UCSD-AML1 (cell line): ENCODE data around the gene SMYD3.

ENCODE experiments used
- DNase-seq: peaks from one replicate; lab custom pipeline; 2025; ENCODE audit not compliant: unreplicated experiment; lab: John Stamatoyannopoulos, UW

Gene SMYD3

DNA sequence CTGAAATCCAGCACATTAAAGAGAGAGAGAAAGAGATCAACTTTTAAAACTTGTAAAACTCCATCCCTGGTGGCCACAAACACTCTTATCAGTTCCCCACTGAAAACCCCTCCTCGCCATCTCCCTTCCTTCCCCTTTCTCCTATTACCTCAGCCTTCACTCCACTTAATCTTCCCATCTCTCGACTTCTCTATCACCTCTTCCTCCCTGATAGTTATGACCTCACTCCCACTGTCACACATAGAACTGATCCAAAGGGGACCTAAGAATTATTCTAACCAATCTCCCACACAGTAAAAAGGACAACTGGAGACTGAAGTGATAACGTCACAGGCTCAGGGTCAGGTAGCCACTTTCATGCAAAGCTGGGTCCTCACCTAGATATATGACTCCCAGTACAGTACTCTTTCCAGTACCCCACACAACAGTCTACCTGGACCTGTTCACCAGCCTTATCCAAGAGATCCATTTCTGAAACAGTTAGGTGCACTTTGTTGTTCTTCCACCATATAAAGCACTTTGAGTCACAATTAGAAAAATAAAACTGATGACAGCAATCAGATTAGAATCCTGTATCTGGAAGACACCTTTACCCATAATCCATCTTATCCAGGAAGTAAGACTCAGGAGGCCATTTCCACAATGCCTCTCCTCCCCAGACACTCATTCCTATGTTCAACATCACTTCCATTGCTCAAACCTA, 324.8 kb downstream of the SMYD3 start:
- peak; percentile 25 for DNase-seq

DNA sequence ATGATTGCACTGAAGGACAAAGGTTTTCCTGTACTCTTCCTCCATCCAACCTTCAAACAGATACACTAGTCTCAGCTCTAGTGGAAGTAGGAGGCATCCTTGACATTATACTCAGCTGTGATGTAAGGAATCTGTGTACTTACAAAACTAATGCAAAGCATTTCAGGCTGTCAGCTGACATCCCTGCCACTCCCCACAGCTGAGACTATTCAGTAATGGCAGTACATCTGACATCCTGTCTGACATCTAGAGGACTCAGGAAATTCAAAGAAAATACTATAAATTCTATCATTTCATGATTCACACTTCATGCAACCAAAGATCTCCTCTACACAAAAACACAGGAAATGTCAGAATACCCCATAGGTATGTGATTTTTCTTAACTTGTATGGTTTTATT, 325.8 kb downstream of the SMYD3 start:
- DNase-seq: no peak

DNA sequence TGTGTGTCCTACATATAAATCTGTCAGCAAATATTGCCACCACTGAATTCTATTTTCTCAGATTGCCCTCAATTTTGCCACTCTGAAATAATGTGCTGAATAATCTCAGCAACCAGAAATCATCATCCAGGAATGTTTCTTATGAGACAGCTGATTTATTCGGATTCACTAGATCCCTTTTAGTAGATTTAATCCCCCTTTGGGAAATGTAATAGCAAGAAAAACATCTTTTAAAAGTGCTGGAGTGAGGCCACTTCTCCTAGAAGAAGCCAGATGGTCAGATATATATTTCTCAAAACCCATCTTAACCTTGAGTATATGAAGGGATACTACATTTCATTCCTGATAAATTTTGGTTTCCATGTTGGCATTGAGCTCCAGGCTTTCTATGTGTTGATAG, 327.7 kb downstream of the SMYD3 start:
- no peak for DNase-seq

DNA sequence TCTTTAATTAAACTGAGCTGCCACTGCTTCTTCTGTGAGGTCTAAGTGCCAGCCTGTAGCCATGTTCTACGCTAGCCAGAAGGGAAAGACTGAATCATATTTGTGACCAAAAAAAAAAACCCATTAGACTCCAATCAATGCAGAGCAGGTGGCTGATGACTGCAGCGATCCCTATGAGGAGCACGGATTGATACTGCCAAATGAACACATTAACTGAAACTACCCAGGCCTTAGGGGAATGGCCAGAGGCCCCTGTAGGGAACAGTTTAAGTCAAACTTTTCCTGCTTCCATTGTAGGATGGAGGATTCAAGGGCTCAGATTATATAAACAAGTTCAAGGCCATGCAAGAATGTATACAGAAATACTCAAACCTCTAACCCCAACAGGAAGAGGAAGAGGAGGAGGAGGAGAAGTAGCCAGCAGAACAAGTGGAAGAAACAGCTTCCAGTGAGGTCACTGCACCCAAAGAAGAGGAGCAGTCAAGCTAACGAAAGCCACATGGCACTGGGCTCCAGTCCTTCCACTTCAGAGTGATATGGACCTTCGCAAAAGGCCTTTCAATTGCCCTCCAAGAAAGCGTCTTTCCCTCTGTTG, 328.3 kb downstream of the SMYD3 start:
- no peak for DNase-seq

DNA sequence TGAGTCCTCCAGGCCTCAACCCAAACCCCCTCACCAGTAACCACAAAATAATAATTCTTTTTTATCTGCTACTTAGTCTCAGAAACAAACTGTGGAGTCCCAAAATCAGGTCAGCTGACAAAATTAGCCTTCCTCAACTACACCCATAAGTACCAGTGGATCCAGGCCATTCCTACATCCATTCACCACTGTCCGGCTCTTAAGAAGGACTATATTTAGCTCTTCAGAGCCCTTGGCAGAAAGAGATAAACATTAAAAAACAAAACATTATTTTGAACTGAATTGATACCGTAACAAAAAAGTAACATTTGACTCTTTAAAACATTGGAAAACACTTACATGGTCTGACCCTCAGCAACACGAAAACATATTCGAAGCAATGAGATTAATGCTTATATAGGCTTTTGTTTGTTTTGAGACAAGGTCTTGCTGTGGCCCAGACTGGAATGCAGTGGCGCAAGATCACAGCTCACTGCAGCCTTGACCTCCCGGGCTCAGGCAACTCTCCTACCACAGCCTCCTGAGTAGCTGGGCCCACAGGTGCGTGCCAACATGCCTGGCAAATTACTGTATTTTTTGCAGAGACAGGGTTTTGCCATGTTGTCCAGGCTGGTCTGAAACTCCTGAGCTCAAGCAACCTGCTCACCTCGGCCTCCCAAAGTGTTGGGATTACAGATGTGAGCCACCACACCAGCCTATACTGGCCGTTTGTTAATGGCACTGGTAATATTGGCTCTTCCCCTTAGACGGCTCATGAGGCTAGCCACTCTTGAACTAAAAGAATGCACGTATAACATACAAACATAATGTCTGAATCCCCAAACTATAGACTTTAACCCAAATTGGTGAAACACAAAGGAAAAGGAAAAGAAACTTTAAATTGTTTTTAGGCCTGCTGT, 330.7 kb downstream of the SMYD3 start:
- DNase-seq: no peak

DNA sequence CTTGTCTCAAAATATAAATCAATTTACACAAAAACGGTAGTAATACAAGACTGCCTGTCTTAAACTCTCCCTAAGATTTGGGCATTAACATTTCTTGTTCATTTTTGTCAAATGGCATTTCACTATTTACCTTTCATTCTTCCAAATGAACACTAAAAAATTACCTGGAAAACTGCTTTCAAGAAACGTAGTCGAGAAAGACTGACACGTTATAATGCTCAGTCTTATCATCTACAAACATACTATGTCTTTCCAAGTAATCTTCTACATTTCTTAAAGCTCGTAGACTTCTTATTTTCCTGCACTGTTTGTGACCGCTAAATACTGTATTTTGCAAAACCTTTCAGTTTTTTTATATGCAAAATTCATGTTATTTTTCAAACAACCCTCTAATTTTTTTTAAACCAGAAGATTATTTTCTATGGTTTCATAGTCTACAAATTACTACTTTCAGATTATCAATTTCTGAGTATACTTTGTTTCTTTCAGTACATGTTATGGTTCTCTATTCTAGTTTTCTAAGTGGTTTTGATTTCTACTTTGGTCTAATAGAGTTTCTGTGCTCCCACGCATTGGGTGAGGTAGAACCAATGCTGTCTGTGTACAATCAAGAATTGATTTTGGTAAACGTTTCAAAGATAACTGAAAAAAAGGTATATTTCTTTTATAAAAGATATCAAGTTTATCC, 336.4 kb downstream of the SMYD3 start:
- DNase-seq: no peak

DNA sequence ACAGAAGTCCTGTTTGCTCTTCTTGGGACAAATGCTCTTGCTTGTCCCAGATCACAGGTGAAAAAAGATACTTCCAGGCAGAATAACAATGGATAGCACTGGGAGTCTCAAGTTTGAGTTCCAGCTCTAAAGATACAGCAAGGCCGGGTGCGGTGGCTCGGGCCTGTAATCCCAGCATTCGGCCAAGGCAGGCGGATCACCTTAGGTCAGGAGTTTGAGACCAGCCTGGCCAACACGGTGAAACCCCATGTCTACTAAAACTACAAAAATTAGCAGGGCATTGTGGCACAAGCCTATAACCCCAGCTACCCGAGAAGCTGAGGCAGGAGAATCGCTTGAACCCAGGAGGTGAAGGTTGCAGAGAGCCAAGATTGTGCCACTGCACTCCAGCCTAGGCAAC, 337.6 kb downstream of the SMYD3 start:
- DNase-seq: no peak

DNA sequence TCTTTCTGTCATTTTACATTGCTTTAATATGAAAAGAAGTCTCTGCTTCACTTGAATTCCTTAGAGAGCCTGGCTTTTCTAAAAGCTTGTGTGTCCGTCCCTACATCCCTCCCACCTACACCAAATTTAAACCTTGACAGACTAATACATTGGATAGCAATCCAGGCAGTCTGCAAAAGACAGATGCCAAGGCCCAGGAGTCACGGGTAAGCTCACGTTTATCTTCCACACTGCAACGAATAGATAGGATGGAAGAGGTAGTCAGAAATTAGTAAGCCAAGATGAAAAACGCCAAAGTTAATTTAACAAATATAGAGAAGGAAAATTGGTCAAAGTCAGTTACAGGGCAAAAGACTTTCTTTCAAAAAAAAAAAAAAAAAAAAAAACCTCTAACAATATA, 338.1 kb downstream of the SMYD3 start:
- no peak for DNase-seq

DNA sequence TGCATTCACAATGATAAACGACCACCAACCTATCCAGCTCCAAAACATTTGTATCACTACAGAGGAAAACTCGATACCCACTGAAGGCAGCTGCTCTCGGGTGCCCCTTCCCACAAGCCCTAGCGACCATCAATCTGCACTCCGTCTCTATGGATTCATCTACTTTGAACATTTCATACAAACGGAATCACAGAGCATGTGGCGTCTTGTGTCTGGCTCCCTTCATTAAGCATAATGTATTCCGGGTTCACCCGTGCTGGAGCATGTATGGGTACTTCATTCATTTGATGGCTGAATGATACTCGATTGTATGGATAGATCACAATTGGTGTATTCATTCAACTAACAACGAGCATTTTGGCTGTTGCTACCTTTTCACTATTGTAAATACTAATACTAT, 340.2 kb downstream of the SMYD3 start:
- no peak for DNase-seq

DNA sequence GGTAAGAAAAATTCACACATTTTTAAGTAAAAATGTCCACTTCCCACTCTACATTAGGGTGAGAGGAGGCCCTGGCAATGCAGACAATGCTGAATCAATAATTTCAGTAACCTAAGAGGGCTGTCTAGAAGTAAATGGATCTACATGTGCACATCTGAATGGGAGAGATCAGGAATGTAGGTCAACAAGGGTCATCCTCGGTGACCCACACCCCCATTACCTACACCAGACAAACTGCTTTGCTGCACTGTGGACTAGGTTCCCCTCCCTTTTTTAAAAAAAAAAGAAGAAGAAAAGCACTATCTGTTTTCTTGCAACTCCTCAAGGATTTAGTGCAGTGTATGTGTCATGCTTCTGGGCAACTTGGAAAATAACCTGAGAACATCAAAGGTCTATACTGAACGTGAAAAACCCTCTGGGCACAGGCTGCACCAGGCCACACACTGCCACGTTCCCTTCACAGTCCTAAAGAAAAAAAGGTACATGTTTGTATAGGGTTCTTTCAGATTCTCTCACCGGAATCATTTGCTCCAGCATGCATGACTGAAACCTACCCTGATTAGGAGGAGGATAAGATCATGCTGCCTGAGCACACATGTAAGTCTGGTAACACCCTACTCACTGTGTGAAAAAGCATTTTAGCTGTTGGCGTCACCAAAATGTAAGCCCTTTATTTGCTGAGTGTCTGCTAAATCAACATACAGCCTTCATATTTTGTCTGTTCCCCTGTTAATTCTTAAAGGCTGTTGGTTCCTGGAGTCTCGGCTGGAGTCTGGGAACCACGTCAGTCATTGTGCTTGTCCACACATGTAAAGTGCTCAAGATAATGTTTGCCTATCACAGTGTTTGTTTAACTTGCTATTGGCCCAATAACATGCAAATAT, 341.0 kb downstream of the SMYD3 start:
- DNase-seq: no peak

DNA sequence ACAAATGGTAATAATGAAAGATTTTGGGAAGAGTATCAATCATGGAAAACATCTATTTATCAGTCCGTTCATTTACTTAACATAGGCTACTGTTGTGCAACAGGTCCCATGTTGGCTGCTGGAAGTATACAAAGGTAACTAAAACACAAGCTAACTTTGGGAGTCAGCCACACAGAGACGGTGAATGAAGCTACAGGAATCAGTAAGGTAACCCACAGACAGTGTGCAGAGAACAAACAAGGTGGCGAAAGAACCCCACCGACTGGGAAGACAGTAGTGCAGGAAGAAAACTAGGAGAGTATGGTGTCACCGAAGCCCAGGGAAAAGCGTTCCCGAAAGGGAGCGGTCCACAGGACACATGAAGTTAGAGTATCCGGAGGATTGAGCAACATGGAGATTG, 342.3 kb downstream of the SMYD3 start:
- DNase-seq: no peak

DNA sequence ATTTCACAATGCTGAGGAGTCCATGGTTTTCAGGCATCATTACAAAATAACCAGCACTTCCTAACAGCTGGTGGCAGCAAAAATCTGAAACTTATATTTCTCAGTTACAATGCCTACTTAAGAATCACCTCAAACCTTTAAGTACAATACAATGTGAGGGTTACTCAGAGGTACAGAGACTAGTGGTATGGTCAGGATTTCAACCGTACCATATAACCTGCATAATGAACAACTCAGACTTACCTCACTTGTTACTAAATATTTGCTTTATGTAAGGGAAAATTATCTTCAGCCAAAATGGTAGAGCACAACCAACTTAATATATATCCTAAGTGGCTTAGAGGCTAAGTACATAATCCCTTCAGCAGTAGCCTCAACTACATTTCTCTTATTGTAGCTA, 344.5 kb downstream of the SMYD3 start:
- no peak for DNase-seq

DNA sequence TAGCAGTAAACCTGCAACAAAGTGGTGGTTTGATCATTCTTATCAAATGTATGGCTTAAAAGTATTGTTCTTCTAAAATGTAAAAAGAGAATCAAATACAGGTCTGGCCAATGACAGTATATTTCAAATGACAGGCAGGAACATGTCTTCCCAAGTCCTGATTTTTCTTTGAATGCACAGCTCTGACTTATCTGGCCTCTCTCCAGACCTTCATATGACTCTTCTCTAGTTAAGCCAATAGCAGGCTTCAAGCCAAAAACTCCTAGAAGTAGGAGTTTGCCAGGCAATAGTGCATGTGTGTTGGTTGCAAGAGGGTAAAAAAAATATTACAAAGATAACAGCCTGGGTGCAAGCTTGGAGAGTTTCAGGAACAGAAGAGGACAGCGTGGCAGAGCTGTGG, 345.5 kb downstream of the SMYD3 start:
- no peak for DNase-seq

DNA sequence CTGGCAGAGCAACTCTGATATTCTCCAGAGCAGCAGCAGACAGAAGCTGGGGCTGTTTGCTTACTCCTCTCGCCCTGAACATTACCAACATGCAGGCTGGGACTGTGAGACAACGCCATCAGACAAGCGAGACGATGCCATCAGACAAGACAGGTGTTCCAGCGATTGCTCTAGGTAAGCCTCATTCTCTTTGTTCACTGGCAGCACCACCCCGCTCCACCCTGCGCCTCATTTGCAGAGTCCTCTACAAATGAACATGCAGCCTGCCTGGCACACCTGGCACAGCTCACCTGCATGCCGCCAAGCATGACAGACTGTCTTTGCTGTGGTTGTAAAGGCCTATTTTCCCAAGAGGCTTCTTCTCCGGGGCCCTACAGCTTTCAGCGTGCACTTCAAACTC, 346.2 kb downstream of the SMYD3 start:
- no peak for DNase-seq

DNA sequence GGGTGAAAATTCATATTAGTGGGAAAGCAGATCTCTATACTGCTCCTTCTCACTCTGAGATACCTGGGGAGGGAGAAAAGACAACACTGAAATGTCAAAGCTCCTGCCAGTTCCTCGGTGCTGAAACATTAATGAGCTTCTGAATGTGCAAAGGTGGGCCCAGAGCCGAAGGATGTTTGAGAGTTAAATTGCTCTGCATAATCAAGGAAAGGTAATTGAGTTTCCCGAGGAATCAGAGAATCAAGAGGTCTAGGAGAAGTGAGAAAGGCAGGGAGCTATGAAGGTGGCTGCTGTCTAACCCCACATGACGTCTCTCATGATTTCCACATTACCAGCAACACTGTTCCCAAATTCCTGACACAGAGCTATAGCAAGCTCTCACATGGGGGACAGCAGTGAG, 346.7 kb downstream of the SMYD3 start:
- no peak for DNase-seq

DNA sequence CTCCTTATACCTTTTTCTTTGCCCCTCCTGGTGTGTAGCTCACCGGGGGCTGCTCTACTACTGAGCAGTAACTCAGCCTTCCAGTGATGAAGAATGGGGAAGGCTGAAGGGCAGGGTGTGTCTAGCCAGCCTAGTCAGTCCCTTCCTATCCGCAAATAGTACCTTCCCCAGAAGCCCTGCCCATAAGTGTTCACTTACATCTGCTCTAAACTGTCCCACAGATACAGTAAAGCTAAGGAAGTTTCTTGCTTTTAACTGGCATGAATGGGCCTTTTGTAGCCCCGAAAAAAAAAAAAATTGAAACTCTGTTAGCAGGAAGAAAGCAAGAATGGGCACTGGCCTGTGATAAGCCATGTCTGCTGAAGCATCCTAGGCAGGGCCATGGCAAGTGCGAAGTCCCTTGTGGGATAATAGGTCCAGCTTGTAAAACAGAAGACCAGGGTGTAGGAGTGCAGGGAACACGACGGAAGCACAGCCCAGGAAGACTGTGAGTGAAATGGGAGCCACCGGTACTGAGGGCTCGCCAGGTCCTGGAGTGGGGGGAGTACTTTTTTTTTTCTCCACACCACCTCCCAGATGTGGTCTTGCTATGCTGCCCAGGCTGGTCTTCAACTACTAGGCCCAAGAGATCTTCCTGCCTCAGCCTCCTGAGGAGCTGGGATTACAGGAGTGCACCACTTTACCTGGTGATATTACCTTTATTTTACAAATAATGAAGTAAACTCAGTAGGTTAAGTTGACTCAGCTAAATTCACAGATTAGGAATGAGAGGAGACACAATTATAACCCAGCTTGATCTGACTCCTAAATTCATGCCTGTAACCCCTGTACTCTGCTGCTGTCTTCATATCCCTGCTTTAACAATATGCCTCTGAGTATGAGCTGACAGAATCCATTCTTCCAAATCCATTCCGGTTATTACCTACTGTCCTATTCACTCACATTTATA, 347.5 kb downstream of the SMYD3 start:
- DNase-seq: no peak

DNA sequence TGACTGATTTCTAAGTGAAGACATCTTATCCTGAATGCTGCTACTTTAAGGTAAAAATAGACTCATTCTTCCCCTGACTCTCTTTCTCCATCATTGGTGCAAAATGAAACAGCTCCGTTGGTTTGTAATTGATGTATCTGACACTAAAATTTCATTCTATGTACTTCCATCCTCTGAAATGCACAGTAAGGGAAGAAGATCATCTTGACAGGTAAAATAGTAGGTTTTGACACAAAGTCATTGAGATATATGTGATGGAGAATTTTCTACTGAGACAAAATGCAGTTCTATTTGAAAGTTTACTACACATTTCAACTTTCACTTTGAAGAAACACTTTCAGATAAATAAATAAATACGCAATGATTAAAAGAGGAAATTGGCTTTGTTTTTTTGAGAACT, 348.9 kb downstream of the SMYD3 start:
- DNase-seq: no peak

DNA sequence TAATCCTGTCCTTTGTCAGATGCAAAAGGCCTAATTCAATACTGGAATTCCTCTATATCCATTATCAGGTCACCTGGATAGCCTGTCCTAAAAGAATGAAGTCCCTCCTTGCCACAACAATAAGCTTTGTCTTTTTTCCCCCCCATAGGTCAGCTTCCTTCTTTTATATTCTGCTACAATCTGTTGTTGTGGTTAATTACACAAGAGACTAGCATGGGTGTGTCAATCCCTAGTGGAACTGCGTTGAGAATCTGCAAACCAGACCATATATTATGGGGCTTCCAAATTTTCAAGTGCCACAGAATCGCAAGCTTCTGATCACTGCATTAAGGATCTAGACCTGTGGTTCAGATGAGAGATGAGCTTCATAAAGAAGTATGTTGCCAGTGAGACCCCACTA, 349.6 kb downstream of the SMYD3 start:
- no peak for DNase-seq

DNA sequence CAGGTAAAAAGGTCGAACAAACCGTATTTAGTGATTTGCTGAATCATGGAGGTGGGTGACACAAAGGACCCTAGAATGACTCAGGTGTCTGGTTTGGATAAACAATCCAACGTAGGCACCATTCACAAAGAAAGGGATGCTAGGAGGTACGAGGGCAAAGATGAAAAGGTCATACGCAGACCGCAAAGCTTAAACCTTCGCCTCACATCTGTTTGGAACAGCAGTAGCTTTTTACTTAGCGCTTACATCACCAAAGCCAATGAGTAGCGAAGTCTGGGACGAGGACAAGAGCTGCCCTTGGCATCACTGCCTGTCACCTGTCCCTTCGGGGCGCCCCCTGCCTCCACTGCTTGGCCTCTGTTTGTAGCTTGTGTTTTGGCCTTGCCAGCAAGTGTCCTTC, 350.2 kb downstream of the SMYD3 start:
- DNase-seq: no peak

DNA sequence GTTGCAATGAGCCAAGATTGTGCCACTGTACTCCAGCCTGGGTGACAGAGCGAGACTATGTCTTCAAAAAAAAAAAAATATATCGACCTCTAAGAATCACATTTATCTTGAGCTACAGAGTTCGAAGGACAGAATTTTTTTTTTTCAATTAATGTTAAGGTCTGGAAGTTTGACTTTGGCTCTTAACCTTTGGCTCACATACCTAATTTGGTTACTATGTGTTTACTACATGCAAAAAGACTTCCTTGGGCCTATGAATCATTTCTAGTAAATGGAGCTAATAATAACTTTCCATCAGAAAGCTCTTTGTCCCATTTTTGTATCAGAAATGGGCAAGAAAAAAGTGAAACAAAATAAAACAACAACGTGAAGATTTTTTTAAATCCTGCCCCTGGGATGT, 351.2 kb downstream of the SMYD3 start:
- no peak for DNase-seq
